ENCODE measurements around the gene FAM170A. TPM values are rescaled to one million over a fixed set of nuclear protein-coding genes. Genes with fewer than 3 reads are reported as not detected.

Gene FAM170A, protein sequence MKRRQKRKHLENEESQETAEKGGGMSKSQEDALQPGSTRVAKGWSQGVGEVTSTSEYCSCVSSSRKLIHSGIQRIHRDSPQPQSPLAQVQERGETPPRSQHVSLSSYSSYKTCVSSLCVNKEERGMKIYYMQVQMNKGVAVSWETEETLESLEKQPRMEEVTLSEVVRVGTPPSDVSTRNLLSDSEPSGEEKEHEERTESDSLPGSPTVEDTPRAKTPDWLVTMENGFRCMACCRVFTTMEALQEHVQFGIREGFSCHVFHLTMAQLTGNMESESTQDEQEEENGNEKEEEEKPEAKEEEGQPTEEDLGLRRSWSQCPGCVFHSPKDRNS
- total RNA-seq = under 1 TPM in 1 of 6 donors, not detected in 5; 0.46 TPM

DNA sequence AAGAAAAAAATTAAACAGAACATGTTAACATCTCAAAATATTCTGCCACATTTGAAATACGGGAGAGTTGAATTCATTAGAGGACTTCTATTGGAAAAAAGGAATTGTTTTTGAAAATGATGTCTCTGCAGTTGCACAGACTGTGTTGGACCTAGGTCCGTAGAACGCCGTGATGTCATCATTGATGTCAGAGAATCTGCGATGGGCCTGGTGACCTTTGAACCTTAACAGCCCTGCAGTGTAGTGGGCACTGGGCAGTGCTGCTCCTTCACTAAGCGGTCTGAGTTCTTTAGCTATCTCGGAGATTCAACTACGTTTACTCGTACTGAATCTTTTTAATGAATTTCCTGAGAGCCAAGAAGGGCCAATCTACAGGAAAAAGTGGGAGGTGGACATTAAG lies at the start of gene FAM170A:
Gene FAM170A (plus strand): TSS at position 220 of the 400 bp plus-strand sequence. CDS start 211 bp downstream, outside the sequence.
- no peak for ATAC-seq (ENCODE audit: low FRiP score in 2 of 2)
- no peak for TF ChIP-seq POLR2A (IDR thresholded peaks at IDR 0.05)
- no peak for TF ChIP-seq EP300 (IDR thresholded peaks at IDR 0.05)
- no peak for TF ChIP-seq POLR2AphosphoS5 (IDR thresholded peaks at IDR 0.05)
- TF ChIP-seq, protein P1, sequence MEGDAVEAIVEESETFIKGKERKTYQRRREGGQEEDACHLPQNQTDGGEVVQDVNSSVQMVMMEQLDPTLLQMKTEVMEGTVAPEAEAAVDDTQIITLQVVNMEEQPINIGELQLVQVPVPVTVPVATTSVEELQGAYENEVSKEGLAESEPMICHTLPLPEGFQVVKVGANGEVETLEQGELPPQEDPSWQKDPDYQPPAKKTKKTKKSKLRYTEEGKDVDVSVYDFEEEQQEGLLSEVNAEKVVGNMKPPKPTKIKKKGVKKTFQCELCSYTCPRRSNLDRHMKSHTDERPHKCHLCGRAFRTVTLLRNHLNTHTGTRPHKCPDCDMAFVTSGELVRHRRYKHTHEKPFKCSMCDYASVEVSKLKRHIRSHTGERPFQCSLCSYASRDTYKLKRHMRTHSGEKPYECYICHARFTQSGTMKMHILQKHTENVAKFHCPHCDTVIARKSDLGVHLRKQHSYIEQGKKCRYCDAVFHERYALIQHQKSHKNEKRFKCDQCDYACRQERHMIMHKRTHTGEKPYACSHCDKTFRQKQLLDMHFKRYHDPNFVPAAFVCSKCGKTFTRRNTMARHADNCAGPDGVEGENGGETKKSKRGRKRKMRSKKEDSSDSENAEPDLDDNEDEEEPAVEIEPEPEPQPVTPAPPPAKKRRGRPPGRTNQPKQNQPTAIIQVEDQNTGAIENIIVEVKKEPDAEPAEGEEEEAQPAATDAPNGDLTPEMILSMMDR (IDR thresholded peaks at IDR 0.05) = no peak
- WGBS, 2 donors = 90 to 91% methylated on average over 9 of the region's 9 CpGs

DNA sequence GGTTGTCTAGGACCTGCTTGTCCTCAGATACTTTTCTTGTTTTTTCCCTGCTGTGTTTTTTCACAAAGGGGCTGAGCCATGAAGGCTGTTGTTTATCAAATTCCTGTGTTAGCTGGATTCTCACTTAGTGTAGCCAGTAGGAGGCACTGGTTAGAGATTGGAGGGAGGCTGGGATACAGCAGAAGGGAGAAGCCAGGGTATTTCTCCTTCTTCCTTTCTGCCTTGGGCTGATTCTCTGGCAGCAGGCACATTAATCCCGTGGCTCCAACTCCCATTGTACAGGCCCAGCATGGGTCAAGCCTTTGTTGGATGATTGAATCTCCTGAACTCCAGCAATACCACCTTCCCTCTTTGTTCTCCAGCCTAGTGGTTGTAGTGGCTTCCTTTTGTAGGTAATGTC lies 46.4 kb upstream of the FAM170A start:
- Histone ChIP-seq H3K27me3 (no peaks in the 10 kb centered on the region), H3K9me3 (no peaks in the 10 kb centered on the region), H3K27ac (no peak overlapping the region), H3K4me3 (no peak overlapping the region), H3K36me3 (no peaks in the 10 kb centered on the region), H3K4me1 (no peaks in the 10 kb centered on the region)
- WGBS, 2 donors = 57 to 89% methylated on average over 1 of the region's 1 CpG
- DNase-seq = no peak
- TF ChIP-seq, protein P1 (IDR thresholded peaks at IDR 0.05) = no peak
- TF ChIP-seq POLR2AphosphoS5 (IDR thresholded peaks at IDR 0.05) (no peak), POLR2A (IDR thresholded peaks at IDR 0.05) (no peak), EP300 (IDR thresholded peaks at IDR 0.05) (no peak)
- no peak for ATAC-seq (ENCODE audit: low FRiP score in 2 of 2)

More for the DNA sequence above, at the start of gene FAM170A:
- no peak for DNase-seq
- Histone ChIP-seq H3K36me3 (no peaks in the 10 kb centered on the region), H3K9me3 (no peaks in the 10 kb centered on the region), H3K4me3 (no peak within 1 kb of the TSS), H3K27me3 (no peaks in the 10 kb centered on the region), H3K4me1 (peaks cover 0 to 3% (median 0%) of the 10 kb centered on the region in 4 donors), H3K27ac (no peak within 1 kb of the TSS)

DNA sequence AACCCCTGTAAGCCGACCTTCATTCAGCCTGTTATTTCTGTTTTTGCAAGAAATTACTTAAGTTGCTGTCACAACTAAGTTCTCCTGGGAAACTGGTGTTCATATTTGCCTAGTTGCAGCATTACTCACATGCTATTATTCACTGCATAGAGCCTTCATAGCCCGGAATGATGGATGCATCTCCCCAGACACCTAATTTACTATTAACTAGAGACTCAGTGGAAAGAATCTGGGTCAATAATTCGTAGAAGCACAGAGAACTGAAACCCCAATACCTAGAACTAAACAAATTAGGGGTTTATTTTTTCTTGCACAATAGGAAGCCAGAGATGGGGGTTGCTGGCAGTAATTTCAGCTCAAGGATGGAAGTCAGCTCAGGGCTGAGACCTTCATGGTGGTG lies 45.7 kb upstream of the FAM170A start:
- Histone ChIP-seq H3K4me1 (no peaks in the 10 kb centered on the region), H3K4me3 (no peak overlapping the region), H3K27ac (no peak overlapping the region), H3K27me3 (no peaks in the 10 kb centered on the region), H3K36me3 (no peaks in the 10 kb centered on the region), H3K9me3 (no peaks in the 10 kb centered on the region)
- DNase-seq (no peak), ATAC-seq (ENCODE audit: low FRiP score in 2 of 2) (no peak)
- WGBS, 2 donors = 72 to 81% methylated on average over 3 of the region's 3 CpGs
- TF ChIP-seq POLR2A (IDR thresholded peaks at IDR 0.05) (no peak), EP300 (IDR thresholded peaks at IDR 0.05) (no peak), POLR2AphosphoS5 (IDR thresholded peaks at IDR 0.05) (no peak)
- TF ChIP-seq, protein P1 (IDR thresholded peaks at IDR 0.05) = no peak

DNA sequence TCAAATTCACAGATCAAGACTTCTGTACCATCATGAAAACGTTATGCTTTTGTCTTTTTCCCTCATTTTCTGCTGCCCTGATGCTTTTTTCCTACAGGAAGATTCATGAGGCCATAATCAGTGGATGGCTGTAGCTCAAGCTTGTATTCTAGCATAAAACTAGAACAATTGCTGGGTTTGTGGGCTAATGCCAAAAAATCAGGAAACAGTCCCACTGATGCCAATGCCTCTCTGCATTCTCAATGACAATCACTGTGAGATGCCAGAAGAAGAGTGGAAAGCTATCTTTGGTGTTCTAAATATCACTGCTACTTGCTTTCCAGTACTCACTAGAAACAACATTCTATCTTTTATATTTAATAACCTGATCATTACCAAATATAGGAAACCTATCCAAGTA lies 33.3 kb upstream of the FAM170A start:
- no peak overlapping the region for H3K27ac ChIP-seq
- ATAC-seq (ENCODE audit: low FRiP score in 2 of 2) = no peak
- TF ChIP-seq POLR2AphosphoS5 (IDR thresholded peaks at IDR 0.05) (no peak), EP300 (IDR thresholded peaks at IDR 0.05) (no peak), POLR2A (IDR thresholded peaks at IDR 0.05) (no peak)
- TF ChIP-seq, protein P1 (IDR thresholded peaks at IDR 0.05) = no peak
- peaks cover 0 to 8% (median 0%) of the 10 kb centered on the region in 4 donors for H3K9me3 ChIP-seq
- H3K4me1 ChIP-seq = no peaks in the 10 kb centered on the region
- WGBS, 2 donors = 74 to 78% methylated on average over 1 of the region's 1 CpG
- no peak overlapping the region for H3K4me3 ChIP-seq
- no peaks in the 10 kb centered on the region for H3K27me3 ChIP-seq
- DNase-seq = no peak
- no peaks in the 10 kb centered on the region for H3K36me3 ChIP-seq

Measured in upper lobe of left lung (tissue), 6 donors.